GM12864 (cell line): Measurements from ENCODE around the gene LCE2C.
"Not testable (repeated sequence)": the region's sequence is repeated elsewhere in the genome, so short reads cannot be mapped to it uniquely, and the experiment has no call there.

ENCODE experiments used
- DNase-seq: peaks from one replicate; pipeline ENCODE4 v3.0.0-alpha.2; 2011; ENCODE audit warnings: low read depth
- H3K4me3 ChIP-seq: 2 replicates; pipeline ENCODE4 v1.5.1; 2011; ENCODE audit warnings: mild to moderate bottlenecking, low read depth, low read length, control low read depth
- CTCF ChIP-seq: IDR thresholded peaks from 2 replicates; pipeline ENCODE4 v1.5.1; 2011; ENCODE audit warnings: low read depth, mild to moderate bottlenecking, moderate library complexity, low read length, control low read depth, inconsistent platforms; ENCODE audit errors: missing control alignments

Gene LCE2C

GRCh38 chr1:152674983-152675382 lies at the start of gene LCE2C:
Gene LCE2C, plus strand, starts transcription at chr1:152675279. Its CDS starts 737 bp downstream, at chr1:152676016.
- not testable (repeated sequence) for DNase-seq, H3K4me3 ChIP-seq

- no peak for TF ChIP-seq CTCF
- no peak for DNase-seq
- H3K4me3 ChIP-seq, result no peak overlapping the region
Measured at GRCh38 chr1:152626744-152627143, 48.3 kb upstream of the LCE2C start.

- H3K4me3 ChIP-seq, result no peak overlapping the region
- no peak for DNase-seq
- TF ChIP-seq CTCF, result no peak
Measured at GRCh38 chr1:152630596-152630995, 44.5 kb upstream of the LCE2C start.

GRCh38 chr1:152640351-152640750 lies 34.7 kb upstream of the LCE2C start:
- no peak for TF ChIP-seq CTCF
- DNase-seq, result no peak
- no peak overlapping the region for H3K4me3 ChIP-seq

GRCh38 chr1:152643945-152644344 lies 31.1 kb upstream of the LCE2C start:
- H3K4me3 ChIP-seq, result no peak overlapping the region
- no peak for TF ChIP-seq CTCF
- no peak for DNase-seq

- no peak for DNase-seq
- H3K4me3 ChIP-seq, result no peak overlapping the region
- no peak for TF ChIP-seq CTCF
Measured at GRCh38 chr1:152645146-152645545, 29.9 kb upstream of the LCE2C start.

- TF ChIP-seq CTCF, result no peak
- no peak overlapping the region for H3K4me3 ChIP-seq
- no peak for DNase-seq
Measured at GRCh38 chr1:152646656-152647055, 28.4 kb upstream of the LCE2C start.

GRCh38 chr1:152654110-152654509 lies 21.0 kb upstream of the LCE2C start:
- H3K4me3 ChIP-seq, result no peak overlapping the region
- TF ChIP-seq CTCF, result peak; percentile 82
- DNase-seq, result peak; percentile 5
